GM19240 (cell line): ENCODE results near the gene FAM117B.

ENCODE experiments used
- DNase-seq: peaks from one replicate; pipeline ENCODE4 v3.0.0; 2011; ENCODE audit warnings: low spot score; ENCODE audit not compliant: insufficient read length

The FAM117B gene

GRCh38 chr2:202808754-202809153, 174.0 kb downstream of the FAM117B start:
- DNase-seq = no peak

- DNase-seq = no peak
These were observed 178.6 kb downstream of the FAM117B start for GRCh38 chr2:202813387-202813786.

GRCh38 chr2:202814226-202814625, 179.5 kb downstream of the FAM117B start:
- DNase-seq = no peak

GRCh38 chr2:202815548-202816360, 181.0 kb downstream of the FAM117B start:
- DNase-seq = no peak

- DNase-seq = no peak
These were observed 183.0 kb downstream of the FAM117B start for GRCh38 chr2:202817771-202818170.

GRCh38 chr2:202818321-202818720, 183.6 kb downstream of the FAM117B start:
- no peak for DNase-seq
